Epithelial cell of esophagus (primary cell): Measurements from ENCODE around the gene HOXC6.

Experiments
- DNase-seq: peaks from one replicate; pipeline ENCODE4 v3.0.0; 2010; ENCODE audit warnings: low read depth
- H3K4me3 ChIP-seq: 2 replicates; pipeline ENCODE4 v1.5.1; 2011; ENCODE audit warnings: mild to moderate bottlenecking, low read length, control low read depth
- CTCF ChIP-seq: IDR thresholded peaks from 2 replicates; pipeline ENCODE4 v1.5.1; 2011; ENCODE audit warnings: low read depth, mild to moderate bottlenecking, low read length, control low read depth, inconsistent platforms; ENCODE audit not compliant: insufficient read depth; ENCODE audit errors: missing control alignments

HOXC6 gene

GRCh38 chr12:53992377-53992889 lies 35.8 kb upstream of the HOXC6 start:
- H3K4me3 ChIP-seq: no peak overlapping the region
- TF ChIP-seq CTCF: no peak
- no peak for DNase-seq

GRCh38 chr12:53993162-53994008 lies 34.9 kb upstream of the HOXC6 start:
- no peak for DNase-seq
- H3K4me3 ChIP-seq: no peak overlapping the region

GRCh38 chr12:53994009-53994263 lies 34.3 kb upstream of the HOXC6 start:
- H3K4me3 ChIP-seq: no peak overlapping the region
- TF ChIP-seq CTCF: no peak
- DNase-seq: no peak

More at GRCh38 chr12:53993162-53994008, 34.9 kb upstream of the HOXC6 start:
- TF ChIP-seq CTCF: no peak

GRCh38 chr12:53994264-53995001 lies 33.8 kb upstream of the HOXC6 start:
- H3K4me3 ChIP-seq: no peak overlapping the region
- no peak for DNase-seq
- TF ChIP-seq CTCF: no peak

- TF ChIP-seq CTCF: no peak
- no peak overlapping the region for H3K4me3 ChIP-seq
- no peak for DNase-seq
These were observed 33.2 kb upstream of the HOXC6 start for GRCh38 chr12:53995002-53995377.

- H3K4me3 ChIP-seq: no peak overlapping the region
- no peak for TF ChIP-seq CTCF
- no peak for DNase-seq
These were observed 32.6 kb upstream of the HOXC6 start for GRCh38 chr12:53995378-53996239.
